HG03196 (cell line): Measurements from ENCODE around the gene STRBP.
"Not testable (repeated sequence)": the region's sequence is repeated elsewhere in the genome, so short reads cannot be mapped to it uniquely, and the experiment has no call there.

Source experiments
- ATAC-seq: cut with Tn5 transposase; IDR thresholded peaks from one replicate; pipeline ENCODE4 v1.9.1; 2021; ENCODE audit not compliant: unreplicated experiment

STRBP gene

GRCh38 chr9:123251324-123251723, 17.1 kb downstream of the STRBP start:
- no peak for ATAC-seq

- no peak for ATAC-seq
Measured at GRCh38 chr9:123250504-123250903, 17.9 kb downstream of the STRBP start.

GRCh38 chr9:123249162-123249561, 19.2 kb downstream of the STRBP start:
- ATAC-seq: not testable (repeated sequence)

GRCh38 chr9:123248630-123249029, 19.8 kb downstream of the STRBP start:
- ATAC-seq: no peak

DNA sequence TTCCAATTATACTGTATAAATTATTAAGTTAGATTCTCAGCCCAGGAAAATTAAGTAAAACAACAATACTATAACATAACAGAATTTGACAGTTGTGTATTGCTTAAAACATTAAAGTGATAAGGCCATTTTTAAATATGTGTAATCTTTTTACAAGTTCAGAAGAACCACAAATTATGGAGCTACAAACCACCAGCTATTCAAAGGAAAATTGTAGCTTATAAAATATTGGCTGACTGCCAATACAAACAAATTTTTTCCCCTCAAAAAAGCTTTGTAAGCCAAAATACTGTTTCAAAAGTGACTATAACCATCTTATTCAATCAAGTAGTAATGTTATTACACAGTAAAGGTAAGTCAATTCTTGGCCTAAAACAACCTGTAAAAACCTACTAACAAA, 21.9 kb downstream of the STRBP start:
- no peak for ATAC-seq

GRCh38 chr9:123239726-123240125, 28.7 kb downstream of the STRBP start:
- ATAC-seq: no peak

DNA sequence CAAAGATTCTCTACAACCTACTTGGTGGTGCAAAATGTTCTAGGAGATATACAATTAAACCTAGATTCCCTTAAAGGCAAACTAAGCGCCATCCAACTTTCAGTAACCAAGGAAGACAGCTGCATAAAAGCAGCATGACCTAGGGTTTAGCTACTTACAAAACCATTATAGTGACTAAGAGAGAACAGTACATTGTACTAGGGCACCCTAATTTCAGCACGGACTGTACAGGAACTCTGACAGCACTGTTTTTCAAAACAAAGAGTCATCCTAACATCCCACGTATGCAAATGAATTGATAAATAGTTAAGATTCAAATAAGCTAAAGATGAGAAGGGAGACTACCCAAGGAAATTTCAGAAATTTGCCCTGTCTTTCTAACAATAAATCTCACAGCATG, 30.0 kb downstream of the STRBP start:
- no peak for ATAC-seq

GRCh38 chr9:123237220-123237619, 31.2 kb downstream of the STRBP start:
- ATAC-seq: no peak

GRCh38 chr9:123235448-123235847, 32.9 kb downstream of the STRBP start:
- no peak for ATAC-seq

- no peak for ATAC-seq
Measured at GRCh38 chr9:123234853-123235252, 33.5 kb downstream of the STRBP start.

DNA sequence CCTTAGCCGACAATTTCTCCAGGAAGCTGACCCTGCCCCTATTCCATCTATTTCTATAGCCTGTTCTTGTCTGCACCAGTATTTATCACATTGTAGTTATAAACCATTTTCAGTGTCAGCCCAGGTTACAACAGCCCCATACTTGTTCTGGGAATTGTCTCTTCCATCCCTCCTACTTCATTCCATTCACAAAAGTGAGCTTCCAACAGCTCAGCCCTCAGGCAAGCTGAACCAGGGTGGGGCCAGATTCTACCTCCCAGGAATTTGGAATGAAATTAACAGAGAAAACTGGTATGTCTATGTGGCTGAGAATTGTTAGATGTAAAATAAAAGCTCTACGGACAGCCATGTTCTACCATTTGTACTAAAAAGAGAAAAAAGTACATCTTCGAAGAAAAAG, 36.1 kb downstream of the STRBP start:
- ATAC-seq: no peak

DNA sequence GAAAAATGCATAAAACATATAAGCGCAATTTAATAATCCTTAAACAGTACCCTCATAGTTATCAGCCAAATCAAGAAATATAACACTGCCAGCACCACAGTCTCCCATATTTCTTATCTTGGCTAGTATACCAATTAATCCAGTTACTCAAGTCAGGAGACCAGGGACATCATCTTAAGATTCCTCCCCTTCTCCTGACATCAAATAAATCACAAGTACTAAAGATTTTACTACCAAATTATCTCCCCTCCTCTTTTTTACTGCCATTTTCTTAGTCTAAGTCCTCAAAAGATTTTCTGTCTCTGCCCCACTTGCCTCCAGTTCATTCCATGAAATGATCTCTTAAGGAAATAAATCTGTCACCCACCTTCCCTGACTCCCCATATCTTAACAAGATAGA, 37.0 kb downstream of the STRBP start:
- ATAC-seq: no peak

DNA sequence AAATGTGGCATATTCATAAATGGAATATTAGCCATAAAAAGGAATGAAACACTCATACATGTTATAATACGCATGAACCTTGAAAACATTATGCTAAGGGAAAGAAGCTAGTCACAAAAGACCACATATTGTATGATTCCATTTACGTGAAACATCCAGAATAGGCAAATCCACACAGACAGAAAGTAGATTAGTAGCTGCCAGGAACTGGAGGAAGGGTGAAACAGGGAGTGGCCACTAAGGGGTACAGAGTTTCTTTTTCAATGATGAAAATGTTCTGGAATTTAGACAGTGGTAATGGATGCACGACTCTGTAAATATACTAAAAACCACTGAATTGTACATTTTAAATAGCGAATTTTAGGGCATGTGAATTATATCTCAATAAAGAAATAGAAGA, 39.4 kb downstream of the STRBP start:
- ATAC-seq: no peak

- no peak for ATAC-seq
Measured at GRCh38 chr9:123225995-123226394, 42.4 kb downstream of the STRBP start.

DNA sequence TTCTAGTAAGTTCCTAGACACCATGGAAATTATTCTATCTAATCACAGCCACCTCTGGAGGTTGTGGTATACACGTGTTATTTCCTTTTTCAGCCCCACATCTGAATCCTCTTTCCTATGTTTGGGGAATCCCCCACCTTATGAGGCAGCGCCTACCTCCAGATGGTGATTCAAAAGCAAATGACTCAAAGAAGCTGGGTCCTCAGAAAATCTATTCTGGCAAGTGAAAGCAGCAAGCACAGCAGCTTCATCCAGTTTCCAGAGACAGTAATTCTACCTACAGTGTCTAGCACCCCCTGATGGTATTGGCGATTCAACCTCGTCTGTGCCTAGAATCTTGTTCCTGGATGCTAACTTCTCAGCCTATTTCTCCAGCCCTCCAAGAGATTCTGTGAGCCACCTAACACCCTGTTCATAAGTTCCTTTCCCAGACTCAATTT, 43.0 kb downstream of the STRBP start:
- peak; percentile 87 for ATAC-seq

DNA sequence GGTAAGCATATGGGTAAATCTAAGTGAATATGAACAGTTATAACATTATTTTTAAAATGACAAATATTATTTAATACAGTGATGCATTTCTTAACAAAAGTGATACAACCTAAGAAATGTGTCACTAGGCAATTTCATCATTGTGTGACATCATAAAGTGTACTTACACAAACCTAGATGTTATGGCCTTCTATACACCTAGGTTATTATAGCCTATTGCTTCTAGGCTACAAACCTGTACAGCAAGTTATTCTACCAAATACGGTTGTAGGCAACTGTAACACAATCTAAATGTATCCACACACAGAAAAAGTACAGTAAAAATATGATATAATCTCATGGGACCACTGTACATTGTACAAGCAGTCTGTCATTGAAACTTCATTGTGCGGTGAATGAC, 48.3 kb downstream of the STRBP start:
- ATAC-seq: no peak

DNA sequence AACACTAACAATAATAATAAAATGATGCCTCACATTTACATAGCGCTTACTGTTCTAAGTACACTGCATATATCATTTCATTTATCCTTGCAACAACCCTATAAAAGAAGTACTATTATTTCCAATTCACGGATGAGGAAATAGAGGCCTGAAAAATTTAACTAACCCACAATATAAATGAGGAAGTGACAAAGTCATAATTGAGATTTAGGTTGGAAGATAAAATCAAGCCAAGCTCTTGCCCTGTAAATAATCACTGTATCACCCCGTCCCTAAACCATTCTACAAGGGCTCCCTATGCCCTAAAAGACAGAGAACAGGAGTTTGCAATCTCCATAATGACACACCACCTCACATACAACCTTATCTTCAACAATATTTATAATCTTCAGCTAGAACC, 49.6 kb downstream of the STRBP start:
- no peak for ATAC-seq

- ATAC-seq: no peak
Measured at GRCh38 chr9:123217128-123217654, 51.2 kb downstream of the STRBP start.

DNA sequence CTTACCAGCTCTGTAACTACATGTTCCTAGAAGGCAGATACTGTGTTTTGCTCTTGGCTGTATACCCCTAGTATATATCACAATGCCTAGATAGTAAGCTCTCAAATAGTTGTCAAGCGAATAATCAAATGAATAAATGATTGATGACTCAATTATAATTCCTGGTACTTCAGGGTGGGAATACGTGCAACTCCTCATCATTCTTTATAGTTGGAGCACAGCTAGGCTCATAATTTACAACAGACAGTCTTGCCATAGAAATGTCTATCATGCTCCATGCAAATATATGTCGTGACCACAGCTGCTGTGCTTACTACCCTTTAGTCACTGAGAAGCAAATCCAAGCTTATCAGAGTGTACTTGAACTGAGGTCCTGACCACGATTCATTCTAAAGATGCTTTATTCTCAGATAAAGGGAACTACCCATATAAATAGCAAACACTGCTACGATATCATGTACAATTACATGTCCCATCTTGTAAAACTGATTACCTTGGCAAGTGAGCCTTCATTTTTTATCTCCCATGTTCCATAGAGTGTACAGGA, 52.1 kb downstream of the STRBP start:
- no peak for ATAC-seq

DNA sequence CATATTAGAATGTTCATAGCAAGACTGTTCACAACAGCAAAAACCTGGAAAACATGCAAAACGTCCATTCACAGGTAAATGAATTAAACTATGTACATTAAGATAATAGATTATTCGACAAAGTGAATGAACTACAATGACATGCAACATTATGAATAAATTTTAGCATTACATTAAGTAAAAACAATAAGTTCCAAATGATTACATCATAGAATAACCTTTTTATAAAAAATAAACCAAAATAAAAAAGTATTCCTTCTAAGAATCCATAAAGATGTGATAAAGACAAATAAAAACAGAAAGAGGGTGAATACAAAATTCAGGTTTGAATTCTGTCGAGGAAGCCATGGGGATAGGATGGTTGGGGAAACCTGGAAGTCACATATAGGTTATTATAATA, 57.3 kb downstream of the STRBP start:
- ATAC-seq: no peak

GRCh38 chr9:123208626-123209174, 59.7 kb downstream of the STRBP start:
- ATAC-seq: no peak

GRCh38 chr9:123206065-123206464, 62.3 kb downstream of the STRBP start:
- ATAC-seq: no peak

DNA sequence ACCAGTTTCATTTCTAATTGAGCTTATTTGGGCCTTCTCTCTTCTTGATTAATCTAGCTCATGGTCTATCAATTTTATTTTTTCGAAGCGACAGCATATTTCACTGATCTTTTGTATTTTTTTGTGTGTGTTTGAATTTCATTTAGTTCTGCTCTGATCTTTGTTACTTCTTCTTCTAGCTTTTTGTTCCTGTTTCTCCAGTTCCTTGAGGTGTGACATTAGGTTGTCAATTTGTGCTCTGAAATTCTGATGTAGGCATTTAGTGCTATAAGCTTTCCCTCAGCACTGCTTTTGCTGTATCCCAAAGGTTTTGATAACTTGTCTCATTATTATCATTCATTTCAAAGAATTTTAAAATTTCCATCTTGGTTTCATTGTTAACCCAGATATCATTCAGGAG, 67.3 kb downstream of the STRBP start:
- no peak for ATAC-seq
